Heart left ventricle (tissue), 16 donors: ENCODE results near the gene SLC37A2. TPM values are rescaled to one million over a fixed set of nuclear protein-coding genes. Genes with fewer than 3 reads are reported as not detected.

ENCODE experiments used
- ATAC-seq, 4 donors: fragments of 200-7000 bp; cut with Tn5 transposase; one replicate each; pipeline ENCODE4 v1.9.1; 2020 to 2022; ENCODE audit warnings: moderate library complexity in 4 of 4, mild to moderate bottlenecking in 3 of 4, moderate number of reproducible peaks in 1 of 4
- DNase-seq, 5 donors: peaks; one replicate each; pipeline ENCODE4 v3.0.0-alpha.2; 2020
- H3K27ac ChIP-seq, 12 donors: fragments of 200-600 bp; sonication (generic) in 4 of 12; one replicate each; pipeline versions ENCODE4 v1.5.0 to v1.8.0; 2016 to 2022; ENCODE audit warnings: mild to moderate bottlenecking in 2 of 12
- H3K27me3 ChIP-seq, 9 donors: fragments of 200-600 bp; sonication (generic) in 2 of 9; one replicate each; pipeline versions ENCODE4 v1.5.1 to v1.8.0; 2016 to 2022; ENCODE audit warnings: mild to moderate bottlenecking in 3 of 9
- H3K36me3 ChIP-seq, 9 donors: fragments of 200-600 bp; sonication (generic) in 2 of 9; one replicate each; pipeline versions ENCODE4 v1.5.0 to v1.8.0; 2018 to 2022; ENCODE audit warnings: mild to moderate bottlenecking in 2 of 9
- H3K4me1 ChIP-seq, 12 donors: fragments of 200-600 bp; sonication (generic) in 4 of 12; one replicate each; pipeline versions ENCODE4 v1.5.0 to v1.8.0; 2016 to 2022; ENCODE audit warnings: mild to moderate bottlenecking in 3 of 12
- H3K4me3 ChIP-seq, 12 donors: fragments of 200-600 bp; sonication (generic) in 4 of 12; one replicate each; pipeline versions ENCODE4 v1.5.0 to v1.8.0; 2017 to 2022; ENCODE audit warnings: mild to moderate bottlenecking in 9 of 12, moderate library complexity in 4 of 12
- H3K9me3 ChIP-seq, 12 donors: fragments of 200-600 bp; sonication (generic) in 4 of 12; one replicate each; pipeline versions ENCODE4 v1.5.0 to v1.8.0; 2016 to 2022; ENCODE audit warnings: mild to moderate bottlenecking in 1 of 12
- CTCF ChIP-seq, 12 donors: fragments of 200-600 bp; sonication (generic) in 4 of 12; IDR thresholded peaks; one replicate each; pipeline versions ENCODE4 v1.5.0 to v1.8.0; 2018 to 2022; ENCODE audit warnings: antibody characterized with exemption in 12 of 12, mild to moderate bottlenecking in 5 of 12
- POLR2A ChIP-seq, 2 donors: fragments of 450-650 bp; IDR thresholded peaks; one replicate each; pipeline ENCODE4 v1.6.1; 2017; ENCODE audit warnings: antibody characterized with exemption in 2 of 2, mild to moderate bottlenecking in 2 of 2, moderate library complexity in 2 of 2
- WGBS, 4 donors: extraction: QIAGEN DNeasy Blood & Tissue Kit in 2 of 4; methylation state at CpG; one replicate each; pipeline versions ENCODE4 v1.1.5 to v1.1.7; 2013 to 2018; 5-methylcytosine and 5-hydroxymethylcytosine counted together
- intact Hi-C, 10 donors: fragments of 100-400 bp; cut with DNase I; formaldehyde crosslinking; loops; one replicate each; pipeline versions ENCODE4 v1.11.1 to v1.14.2; 2022
- polyA plus RNA-seq, 2 donors: library from polyadenylated mRNA; stranded (reverse); fragments of 200-250 nt; gene quantifications; one replicate each; pipeline ENCODE4 v1.2.3, GENCODE V29; 2013
- total RNA-seq, 9 donors: library from RNA; depleted of rRNA in 2 of 9; stranded (reverse); fragments of >200 nt in 2 of 9; fragmentation: NEBNext Ultra II Directional in 3 of 9; extraction: Animal tissue kit (Norgen Biotek cat#: 25700) in 3 of 9; gene quantifications; one replicate each; pipeline versions ENCODE4 v1.1.0 to v1.2.4, GENCODE V29; 2016 to 2023
- donor health status: ischemic (EF 13 %, LVEDD 7.1; RV severe dilation, severe dysfunction).
- donor health status: healthy with polysubstance abuse.
- donor health status: DM: no; HTN: yes; CAD: no.
- donor health status: DM: no; HTN: no; CAD: no.
- donor health status: ischemic (EF 25% LVEDD 6.9; RV normal size, moderate dysfunction).
- donor health status: ischemic (EF 25% LVEDD 5.7; RV mildly dilated, moderate dysfunction).
- donor health status: healthy.
- donor health status: DM: yes; HTN: yes; CAD: no.
- donor health status: ischemic (EF 35%, LVEDD 5.7; RV mildly dilated, moderate dysfunction).
- donor health status: nonischemic (EF 11% LVEDD 7.7; RV severe dilation, severe dysfunction).
- donor health status: DM: yes; HTN: yes; CAD: no.
- donor health status: PGD.
- donor health status: ischemic (EF 29% LVEDD 5.4; RV normal size, mild dysfunction).
- donor health status: nonischemic (EF 23%, LVEDD 6.1; RV moderate dilation, normal function).

SLC37A2 gene
- total and polyA plus RNA-seq, 11 donors: 0.65 to 17.9 (median 2.3) TPM

DNA sequence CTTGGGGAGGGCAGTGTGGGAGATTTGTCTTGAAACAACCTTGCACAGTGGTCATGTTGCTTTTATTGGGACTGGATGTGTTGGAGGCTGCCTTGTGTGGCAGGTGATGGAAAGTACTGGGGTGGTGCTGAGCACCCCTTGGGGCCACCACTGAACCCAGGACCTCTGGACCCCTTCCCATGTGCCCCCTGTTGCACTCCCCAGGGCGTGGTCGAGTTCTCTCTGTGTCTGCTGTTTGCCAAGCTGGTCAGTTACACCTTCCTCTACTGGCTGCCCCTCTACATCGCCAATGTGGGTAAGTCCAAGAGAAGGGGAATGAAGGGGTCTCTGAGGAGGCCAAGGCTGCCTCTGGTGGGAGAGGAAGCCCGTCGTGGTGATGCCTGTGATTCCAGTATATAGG, 18.9 kb downstream of the SLC37A2 start:
- WGBS, 4 donors: 81 to 90% (median 86%) methylated on average over 5 of the region's 5 CpGs
- peaks cover 0 to 16% (median 0%) of the 10 kb centered on the region in 9 donors for H3K27me3 ChIP-seq
- no peak overlapping the region for H3K27ac ChIP-seq
- DNase-seq (no peak), ATAC-seq (no peak)
- TF ChIP-seq CTCF (IDR thresholded peaks at IDR 0.05) (no peak), POLR2A (IDR thresholded peaks at IDR 0.05) (no peak)
- H3K9me3 ChIP-seq: no peaks in the 10 kb centered on the region
- H3K36me3 ChIP-seq: peaks cover 0 to 4% (median 0%) of the 10 kb centered on the region in 9 donors
- no peak overlapping the region for H3K4me3 ChIP-seq
- H3K4me1 ChIP-seq: no peaks in the 10 kb centered on the region
- intact Hi-C loops: no loop called here

GRCh38 chr11:125082611-125083311, 19.7 kb downstream of the SLC37A2 start:
- DNase-seq (no peak), ATAC-seq (peak in 1 of 4 donors; percentile 15)
- peaks cover 0 to 4% (median 0%) of the 10 kb centered on the region in 9 donors for H3K36me3 ChIP-seq
- H3K27ac ChIP-seq: no peak overlapping the region
- H3K4me1 ChIP-seq: no peaks in the 10 kb centered on the region
- TF ChIP-seq CTCF (IDR thresholded peaks at IDR 0.05): no peak
- TF ChIP-seq POLR2A (IDR thresholded peaks at IDR 0.05): no peak
- no peak overlapping the region for H3K4me3 ChIP-seq
- H3K9me3 ChIP-seq: no peaks in the 10 kb centered on the region
- H3K27me3 ChIP-seq: peaks cover 0 to 16% (median 0%) of the 10 kb centered on the region in 9 donors
- WGBS, 4 donors: 75 to 82% (median 76%) methylated on average over 6 to 10 of the region's 10 CpGs
- intact Hi-C loops: no loop called here

DNA sequence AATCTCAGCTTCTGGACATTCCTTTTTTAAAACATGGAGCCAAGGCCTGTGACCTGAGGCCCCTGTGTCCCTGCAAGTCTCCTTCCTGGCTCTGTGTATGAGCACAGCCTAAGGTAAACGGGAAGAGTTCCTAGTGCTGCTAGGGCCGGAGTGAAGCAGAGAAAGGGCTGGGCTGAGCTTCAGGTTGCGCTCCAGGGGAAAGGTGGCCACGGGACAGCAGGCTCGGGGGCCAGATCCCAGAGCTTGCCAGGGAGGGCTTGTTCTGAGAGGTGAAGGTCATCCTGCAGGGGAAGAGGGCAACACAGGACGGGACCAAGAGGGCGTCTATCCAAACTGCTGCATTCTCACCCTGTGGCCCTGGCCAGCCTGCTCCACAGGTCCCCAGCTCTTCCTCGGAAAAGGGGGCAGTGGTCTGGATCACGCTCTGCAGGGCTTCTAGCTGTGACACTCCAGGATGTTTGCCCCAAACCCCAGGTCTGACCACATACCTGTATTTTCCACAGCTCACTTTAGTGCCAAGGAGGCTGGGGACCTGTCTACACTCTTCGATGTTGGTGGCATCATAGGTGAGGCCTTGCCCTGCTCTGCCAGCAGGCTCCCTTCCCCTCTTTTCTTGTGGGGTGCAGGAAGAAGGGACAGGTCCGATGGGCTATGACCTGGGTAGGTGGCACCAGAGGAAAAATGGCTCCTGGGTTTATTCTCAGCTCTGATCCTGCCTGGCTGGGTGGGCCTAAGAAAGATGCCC, 20.4 kb downstream of the SLC37A2 start:
- no peak for TF ChIP-seq POLR2A (IDR thresholded peaks at IDR 0.05)
- no peak for TF ChIP-seq CTCF (IDR thresholded peaks at IDR 0.05)
- H3K36me3 ChIP-seq: peaks cover 0 to 8% (median 0%) of the 10 kb centered on the region in 9 donors
- no peaks in the 10 kb centered on the region for H3K9me3 ChIP-seq
- no peak overlapping the region for H3K4me3 ChIP-seq
- intact Hi-C loops: no loop called here
- no peak for ATAC-seq
- 74 to 81% (median 76%) methylated on average over 11 of the region's 11 CpGs for WGBS, 4 donors
- H3K27ac ChIP-seq: no peak overlapping the region
- DNase-seq: no peak
- H3K4me1 ChIP-seq: no peaks in the 10 kb centered on the region
- H3K27me3 ChIP-seq: peaks cover 0 to 16% (median 0%) of the 10 kb centered on the region in 9 donors

GRCh38 chr11:125084057-125084416, 20.9 kb downstream of the SLC37A2 start:
- DNase-seq: no peak
- 87 to 97% (median 95%) methylated on average over 7 to 11 of the region's 11 CpGs for WGBS, 4 donors
- Histone ChIP-seq H3K4me3 (no peak overlapping the region), H3K27ac (no peak overlapping the region), H3K9me3 (no peaks in the 10 kb centered on the region), H3K27me3 (peaks cover 0 to 16% (median 0%) of the 10 kb centered on the region in 9 donors), H3K4me1 (no peaks in the 10 kb centered on the region), H3K36me3 (peaks cover 0 to 10% (median 0%) of the 10 kb centered on the region in 9 donors)
- intact Hi-C loops: no loop called here
- ATAC-seq: no peak
- TF ChIP-seq CTCF (IDR thresholded peaks at IDR 0.05) (no peak), POLR2A (IDR thresholded peaks at IDR 0.05) (no peak)
